Smooth muscle cell (in vitro differentiated cells): Measurements from ENCODE around the gene DCAF8L2. TPM values are rescaled to one million over a fixed set of nuclear protein-coding genes. Genes with fewer than 3 reads are reported as not detected.

ENCODE experiments used
- DNase-seq: peaks from one replicate; lab custom pipeline; 2025; ENCODE audit not compliant: unreplicated experiment; lab: John Stamatoyannopoulos, UW
- H2AFZ ChIP-seq: fragments of 200-600 bp; sonication (generic); 2 replicates; pipeline ENCODE4 v1.6.0; 2016; ENCODE audit warnings: antibody characterized with exemption, low read depth, mild to moderate bottlenecking
- H3F3A ChIP-seq: fragments of 200-600 bp; sonication (generic); 2 replicates; pipeline ENCODE4 v1.6.0; 2017; ENCODE audit warnings: antibody characterized with exemption, low read depth
- H3K27ac ChIP-seq: fragments of 200-600 bp; sonication (generic); 2 replicates; pipeline ENCODE4 v1.5.1; 2016; ENCODE audit warnings: low read depth, mild to moderate bottlenecking
- H3K27me3 ChIP-seq: fragments of 200-600 bp; sonication (generic); 2 replicates; pipeline ENCODE4 v1.6.1; 2016; ENCODE audit warnings: low read depth, mild to moderate bottlenecking
- H3K36me3 ChIP-seq: fragments of 200-600 bp; sonication (generic); 2 replicates; pipeline ENCODE4 v1.5.1; 2016; ENCODE audit warnings: low read depth
- H3K4me1 ChIP-seq: fragments of 200-600 bp; sonication (generic); 2 replicates; pipeline ENCODE4 v1.5.1; 2016; ENCODE audit warnings: low read depth
- H3K4me2 ChIP-seq: fragments of 200-600 bp; sonication (generic); 2 replicates; pipeline ENCODE4 v1.6.0; 2016; ENCODE audit warnings: mild to moderate bottlenecking
- H3K4me3 ChIP-seq: fragments of 200-600 bp; sonication (generic); 2 replicates; pipeline ENCODE4 v1.5.1; 2016; ENCODE audit warnings: mild to moderate bottlenecking
- H3K79me2 ChIP-seq: fragments of 200-600 bp; sonication (generic); 2 replicates; pipeline ENCODE4 v1.6.0; 2016; ENCODE audit warnings: low read depth, mild to moderate bottlenecking
- H3K9ac ChIP-seq: fragments of 200-600 bp; sonication (generic); 2 replicates; pipeline ENCODE4 v1.6.0; 2016; ENCODE audit warnings: low read depth
- H3K9me3 ChIP-seq: fragments of 200-600 bp; sonication (generic); replicated peaks from 2 replicates; pipeline ENCODE4 v1.5.1; 2016; ENCODE audit warnings: low read depth
- H4K20me1 ChIP-seq: fragments of 200-600 bp; sonication (generic); 2 replicates; pipeline ENCODE4 v1.6.0; 2016; ENCODE audit warnings: low read depth
- WGBS: methylation state at CpG from one replicate; pipeline ENCODE4 v1.1.7; 2016; ENCODE audit warnings: low lambda C conversion rate; 5-methylcytosine and 5-hydroxymethylcytosine counted together
- polyA plus RNA-seq: library from polyadenylated mRNA; unstranded; fragments of >200 nt; fragmentation: Nextera tagmentation; extraction: Ambion mirVana; gene quantifications from 2 replicates; pipeline ENCODE4 v1.2.1, GENCODE V29; 2016
- total RNA-seq: library from RNA; depleted of rRNA; stranded (reverse); fragments of >200 nt; gene quantifications from 2 replicates; pipeline ENCODE4 v1.2.3, GENCODE V29; 2014
- TF ChIP-seq, protein P1 (sequence below): fragments of 200-600 bp; sonication (generic); IDR thresholded peaks from 2 replicates; pipeline ENCODE4 v1.5.1; 2017; ENCODE audit warnings: borderline replicate concordance, mild to moderate bottlenecking, antibody characterized with exemption; ENCODE audit not compliant: insufficient read depth, poor library complexity, severe bottlenecking

The DCAF8L2 gene
- total and polyA plus RNA-seq, 2 experiments from 2014 or later: not detected

DNA sequence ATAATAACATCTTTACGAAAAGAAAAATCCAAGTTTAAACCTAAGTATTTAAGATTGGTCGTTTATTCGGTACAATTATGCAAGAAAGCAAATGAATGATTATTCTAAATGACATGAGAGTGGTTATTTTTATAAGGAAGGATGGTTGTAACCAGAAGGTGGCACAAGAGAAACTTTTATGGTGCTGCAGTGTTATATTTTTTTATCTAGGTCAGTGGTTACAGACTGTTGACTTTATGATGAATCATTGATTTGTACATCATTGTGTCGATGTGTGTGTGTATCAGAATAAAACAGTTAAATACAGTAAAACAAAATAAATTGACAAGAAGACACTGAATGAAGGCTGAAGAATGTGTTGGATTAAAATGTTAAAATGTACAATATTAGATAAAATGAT lies 9.8 kb downstream of the DCAF8L2 start:
- Histone ChIP-seq H3K9me3 (no peaks in the 10 kb centered on the region), H3K27me3 (no peaks in the 10 kb centered on the region), H3K9ac (no peak overlapping the region), H3K4me2 (no peak overlapping the region), H4K20me1 (no peaks in the 10 kb centered on the region), H2AFZ (no peak overlapping the region), H3K79me2 (no peaks in the 10 kb centered on the region), H3K36me3 (no peaks in the 10 kb centered on the region), H3K27ac (no peak overlapping the region), H3F3A (no peaks in the 10 kb centered on the region), H3K4me3 (no peak overlapping the region), H3K4me1 (no peaks in the 10 kb centered on the region)
- TF ChIP-seq, protein P1, sequence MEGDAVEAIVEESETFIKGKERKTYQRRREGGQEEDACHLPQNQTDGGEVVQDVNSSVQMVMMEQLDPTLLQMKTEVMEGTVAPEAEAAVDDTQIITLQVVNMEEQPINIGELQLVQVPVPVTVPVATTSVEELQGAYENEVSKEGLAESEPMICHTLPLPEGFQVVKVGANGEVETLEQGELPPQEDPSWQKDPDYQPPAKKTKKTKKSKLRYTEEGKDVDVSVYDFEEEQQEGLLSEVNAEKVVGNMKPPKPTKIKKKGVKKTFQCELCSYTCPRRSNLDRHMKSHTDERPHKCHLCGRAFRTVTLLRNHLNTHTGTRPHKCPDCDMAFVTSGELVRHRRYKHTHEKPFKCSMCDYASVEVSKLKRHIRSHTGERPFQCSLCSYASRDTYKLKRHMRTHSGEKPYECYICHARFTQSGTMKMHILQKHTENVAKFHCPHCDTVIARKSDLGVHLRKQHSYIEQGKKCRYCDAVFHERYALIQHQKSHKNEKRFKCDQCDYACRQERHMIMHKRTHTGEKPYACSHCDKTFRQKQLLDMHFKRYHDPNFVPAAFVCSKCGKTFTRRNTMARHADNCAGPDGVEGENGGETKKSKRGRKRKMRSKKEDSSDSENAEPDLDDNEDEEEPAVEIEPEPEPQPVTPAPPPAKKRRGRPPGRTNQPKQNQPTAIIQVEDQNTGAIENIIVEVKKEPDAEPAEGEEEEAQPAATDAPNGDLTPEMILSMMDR: no peak
- WGBS: 80% methylated on average over 4 of the region's 4 CpGs
- no peak for DNase-seq

GRCh38 chrX:27600686-27601085 lies 10.5 kb downstream of the DCAF8L2 start:
- Histone ChIP-seq H3K4me2 (no peak overlapping the region), H3K27ac (no peak overlapping the region), H3K9ac (no peak overlapping the region)

GRCh38 chrX:27608671-27609070 lies 18.5 kb downstream of the DCAF8L2 start:
- TF ChIP-seq, protein P1: no peak
- H3K27ac ChIP-seq: no peak overlapping the region
- H3K4me2 ChIP-seq: no peak overlapping the region
- no peak overlapping the region for H3K9ac ChIP-seq
- no peak overlapping the region for H3K4me3 ChIP-seq
- no peak overlapping the region for H2AFZ ChIP-seq
- H4K20me1 ChIP-seq: no peaks in the 10 kb centered on the region
- H3K27me3 ChIP-seq: no peaks in the 10 kb centered on the region
- no peak for DNase-seq
- no peaks in the 10 kb centered on the region for H3F3A ChIP-seq
- no peaks in the 10 kb centered on the region for H3K36me3 ChIP-seq
- H3K4me1 ChIP-seq: no peaks in the 10 kb centered on the region
- H3K79me2 ChIP-seq: no peaks in the 10 kb centered on the region
- no peaks in the 10 kb centered on the region for H3K9me3 ChIP-seq
- 65% methylated on average over 4 of the region's 4 CpGs for WGBS

More at GRCh38 chrX:27600686-27601085, 10.5 kb downstream of the DCAF8L2 start:
- TF ChIP-seq, protein P1: no peak
- no peaks in the 10 kb centered on the region for H3K27me3 ChIP-seq
- H3F3A ChIP-seq: no peaks in the 10 kb centered on the region
- H3K4me1 ChIP-seq: no peaks in the 10 kb centered on the region
- WGBS: 81% methylated on average over 2 of the region's 2 CpGs
- no peak overlapping the region for H3K4me3 ChIP-seq
- H3K9me3 ChIP-seq: no peaks in the 10 kb centered on the region
- H4K20me1 ChIP-seq: no peaks in the 10 kb centered on the region
- H3K36me3 ChIP-seq: no peaks in the 10 kb centered on the region
- H2AFZ ChIP-seq: no peak overlapping the region
- no peaks in the 10 kb centered on the region for H3K79me2 ChIP-seq
- no peak for DNase-seq

DNA sequence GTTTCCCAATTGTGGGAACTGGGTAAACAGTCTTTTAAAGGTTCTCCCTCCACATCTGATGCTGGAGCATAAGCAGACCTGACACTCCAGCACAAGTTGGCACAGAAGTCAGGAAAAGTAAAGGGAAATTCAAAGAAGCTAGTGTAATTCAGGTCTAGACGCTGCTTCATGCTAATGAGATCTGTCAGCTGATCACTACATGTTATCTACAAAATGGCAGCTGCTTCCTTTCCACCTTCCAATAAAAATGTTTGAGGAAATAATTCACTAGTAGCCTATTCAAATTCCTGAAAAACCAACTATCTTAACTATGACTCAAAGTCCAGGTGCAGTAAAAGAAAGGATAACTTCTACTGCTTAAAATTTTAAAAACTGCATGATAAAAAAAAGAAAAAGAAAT lies 29.3 kb downstream of the DCAF8L2 start:
- no peak overlapping the region for H3K4me3 ChIP-seq
- no peaks in the 10 kb centered on the region for H3K4me1 ChIP-seq
- no peaks in the 10 kb centered on the region for H3K9me3 ChIP-seq
- no peaks in the 10 kb centered on the region for H3K36me3 ChIP-seq
- no peak overlapping the region for H3K4me2 ChIP-seq
- WGBS: 69% methylated on average over 1 of the region's 1 CpG
- TF ChIP-seq, protein P1: no peak
- no peaks in the 10 kb centered on the region for H3F3A ChIP-seq
- DNase-seq: no peak
- H3K79me2 ChIP-seq: no peaks in the 10 kb centered on the region
- H3K27ac ChIP-seq: no peak overlapping the region
- H3K27me3 ChIP-seq: no peaks in the 10 kb centered on the region
- no peak overlapping the region for H3K9ac ChIP-seq
- no peak overlapping the region for H2AFZ ChIP-seq
- no peaks in the 10 kb centered on the region for H4K20me1 ChIP-seq
